ENCODE measurements around the gene HSD17B11. TPM values are rescaled to one million over a fixed set of nuclear protein-coding genes. Genes with fewer than 3 reads are reported as not detected.
A peak's percentile ranks its signal among the peaks of the same experiment; 100 is the strongest.
"Not testable (repeated sequence)": the region's sequence is repeated elsewhere in the genome, so short reads cannot be mapped to it uniquely, and the experiment has no call there.

HSD17B11 gene
- total RNA-seq, 1 donor from 2014 or later: 32.9 TPM

DNA sequence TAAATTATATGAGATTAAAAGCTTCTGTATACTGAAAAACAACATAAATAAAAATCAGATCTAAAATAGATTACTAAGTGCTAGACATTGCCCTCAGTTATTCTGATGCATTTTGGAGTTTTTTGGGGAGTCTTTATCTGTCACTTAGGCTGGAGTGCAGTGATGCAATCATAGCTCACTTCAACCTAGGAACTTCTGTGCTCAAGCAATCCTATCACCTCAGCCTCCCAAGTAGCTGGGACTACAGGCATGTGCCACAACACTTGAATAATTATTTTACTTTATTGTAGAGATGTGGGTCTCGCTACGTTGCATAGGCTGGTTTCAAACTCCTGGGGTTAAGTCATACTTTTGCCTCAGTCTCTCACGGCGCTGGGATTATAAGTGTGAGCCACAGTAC, 31.7 kb downstream of the HSD17B11 start:
- no peak for DNase-seq (ENCODE audit: low read depth in 2 of 2)

GRCh38 chr4:87356832-87357526, 34.0 kb downstream of the HSD17B11 start:
- DNase-seq (ENCODE audit: low read depth in 2 of 2): no peak

- no peak for DNase-seq (ENCODE audit: low read depth in 2 of 2)
Observed at GRCh38 chr4:87354168-87355102, 36.6 kb downstream of the HSD17B11 start.

GRCh38 chr4:87353592-87353991, 37.4 kb downstream of the HSD17B11 start:
- DNase-seq (ENCODE audit: low read depth in 2 of 2): peak; percentile 48 to 69

GRCh38 chr4:87345139-87345538, 45.8 kb downstream of the HSD17B11 start:
- DNase-seq (ENCODE audit: low read depth in 2 of 2): no peak

- DNase-seq (ENCODE audit: low read depth in 2 of 2): no peak
Observed at GRCh38 chr4:87342872-87343271, 48.1 kb downstream of the HSD17B11 start.

DNA sequence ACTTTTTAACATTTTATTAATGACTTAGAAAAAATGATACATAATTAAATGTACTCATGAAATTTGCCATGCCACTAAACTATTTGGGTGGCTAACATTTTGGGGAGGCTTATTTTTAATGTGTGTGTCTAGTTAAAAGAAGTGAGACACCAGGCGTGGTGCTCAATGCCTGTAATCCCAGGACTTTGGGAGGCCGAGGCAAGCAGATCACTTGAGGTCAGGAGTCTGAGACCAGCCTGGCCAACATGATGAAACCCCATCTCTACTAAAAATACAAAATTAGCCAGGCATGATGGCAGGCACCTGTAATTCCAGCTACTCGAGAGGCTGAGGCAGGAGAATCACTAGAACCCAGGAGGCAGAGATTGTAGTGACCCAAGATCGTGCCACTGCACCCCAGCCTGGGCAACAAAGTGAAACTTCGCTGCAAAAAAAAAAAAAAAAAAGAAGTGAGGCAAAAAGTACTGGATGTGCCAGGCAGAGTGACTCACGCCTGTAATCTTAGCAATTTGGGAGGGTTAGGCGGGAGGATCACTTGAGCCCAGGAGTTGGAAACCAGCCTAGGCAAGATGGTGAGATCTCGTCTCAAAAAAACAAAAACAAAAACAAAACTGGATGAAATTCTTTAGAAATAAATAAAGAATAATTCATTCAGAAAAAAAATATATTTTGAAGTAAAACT, 48.9 kb downstream of the HSD17B11 start:
- not testable (repeated sequence) for DNase-seq (ENCODE audit: low read depth in 2 of 2)

DNA sequence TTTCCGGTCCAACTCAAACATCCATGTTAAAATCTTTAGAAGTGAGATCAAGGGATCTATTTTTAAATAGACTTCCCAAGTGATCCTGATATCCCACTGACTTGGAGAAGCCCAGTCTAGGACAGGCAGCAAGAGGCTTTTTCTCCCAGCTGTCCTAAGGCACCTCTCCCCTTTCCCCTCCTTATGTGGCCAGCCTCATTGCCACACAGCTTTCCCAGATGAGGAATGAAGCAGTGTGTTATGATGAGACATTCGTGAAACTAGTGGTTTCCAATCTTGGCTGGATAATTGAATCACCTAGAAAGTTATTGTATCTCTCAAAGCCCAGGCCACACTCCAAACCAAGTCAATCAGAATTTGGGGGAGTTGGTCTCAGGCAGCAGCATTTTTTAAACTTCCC, 51.5 kb downstream of the HSD17B11 start:
- DNase-seq (ENCODE audit: low read depth in 2 of 2): no peak

GRCh38 chr4:87337361-87337760, 53.6 kb downstream of the HSD17B11 start:
- no peak for DNase-seq (ENCODE audit: low read depth in 2 of 2)

GRCh38 chr4:87333267-87333666, 57.7 kb downstream of the HSD17B11 start:
- no peak for DNase-seq (ENCODE audit: low read depth in 2 of 2)

GRCh38 chr4:87330761-87331160, 60.2 kb downstream of the HSD17B11 start:
- DNase-seq (ENCODE audit: low read depth in 2 of 2): no peak

DNA sequence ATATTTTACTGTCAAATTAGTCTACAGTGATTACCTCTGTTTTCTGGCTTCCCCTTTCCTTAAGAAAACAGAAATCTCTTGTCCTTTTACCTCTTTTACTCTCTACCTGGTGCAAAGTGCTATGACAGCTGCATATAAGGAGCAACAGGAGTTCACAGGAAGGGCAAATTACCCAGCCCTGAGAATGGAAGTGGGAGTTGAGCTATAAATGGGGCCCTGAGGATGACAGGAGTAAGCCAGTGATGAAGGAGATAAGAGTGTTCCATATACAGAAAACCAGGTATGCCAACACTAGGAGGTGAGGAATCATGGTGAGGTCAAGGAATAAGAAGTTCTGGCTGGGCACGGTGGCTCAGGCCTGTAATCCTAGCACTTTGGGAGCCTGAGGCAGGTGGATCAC, 63.9 kb downstream of the HSD17B11 start:
- no peak for DNase-seq (ENCODE audit: low read depth in 2 of 2)

DNA sequence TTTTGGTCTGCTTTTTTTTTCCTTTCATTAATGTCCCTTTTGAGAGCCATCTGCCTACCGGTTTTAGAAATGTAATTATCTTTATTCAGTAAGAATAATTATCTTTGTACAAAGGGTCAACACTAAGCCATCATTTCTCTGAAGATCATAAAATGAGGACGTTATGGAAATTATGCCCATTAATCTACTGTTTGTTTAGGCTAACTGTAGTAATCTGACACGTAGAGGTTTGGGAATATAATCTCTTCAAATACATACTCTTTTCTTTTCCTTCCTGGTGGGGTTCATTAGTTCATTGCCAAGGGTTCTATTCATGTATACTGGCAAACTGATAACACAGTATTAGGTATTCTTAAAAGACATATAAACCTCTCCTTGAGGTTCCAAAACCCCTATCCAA, 64.5 kb downstream of the HSD17B11 start:
- no peak for DNase-seq (ENCODE audit: low read depth in 2 of 2)

GRCh38 chr4:87322754-87323153, 68.2 kb downstream of the HSD17B11 start, which contains the start of gene HSD17B13:
Gene HSD17B13 (minus strand): TSS chr4:87322882. CDS start chr4:87322841, 41 bp downstream.
- DNase-seq (ENCODE audit: low read depth in 2 of 2): no peak

DNA sequence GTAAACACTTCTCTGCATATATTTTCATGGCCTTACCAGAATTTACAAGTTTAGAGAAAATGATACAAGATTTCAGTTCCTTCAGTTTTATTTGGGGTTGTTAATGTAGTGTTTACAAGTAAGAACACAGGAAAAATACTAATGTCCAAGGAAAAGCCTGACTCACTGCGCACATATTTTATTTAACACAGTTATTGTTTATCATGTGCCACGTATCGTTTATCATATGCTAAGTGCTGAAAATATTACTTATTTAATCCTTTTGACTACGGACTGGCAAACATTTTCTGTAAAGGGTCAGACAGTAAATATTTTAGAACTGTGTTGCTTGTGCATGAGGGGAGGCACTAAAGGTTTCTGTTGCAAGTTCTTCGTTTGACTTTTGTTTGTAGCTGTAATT, 69.1 kb downstream of the HSD17B11 start:
- DNase-seq (ENCODE audit: low read depth in 2 of 2): no peak

DNA sequence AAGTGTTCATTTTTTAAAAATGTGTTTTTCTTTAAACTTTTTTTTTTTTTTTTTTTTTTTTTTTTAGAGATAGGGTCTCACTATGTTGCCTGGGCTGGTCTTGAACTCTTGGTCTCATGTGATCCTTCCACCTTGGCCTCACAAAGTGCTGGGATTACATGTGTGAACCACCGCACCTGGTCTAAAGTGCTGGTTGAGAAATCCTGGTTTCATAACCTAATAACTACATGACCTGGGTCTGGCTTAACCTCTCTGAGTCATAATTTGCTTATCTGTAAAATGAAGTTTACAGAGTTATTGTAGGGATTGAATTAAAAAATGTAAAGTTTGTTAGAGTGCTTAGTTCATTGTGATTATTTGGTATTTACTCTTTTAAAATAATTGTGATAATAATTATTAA, 73.5 kb downstream of the HSD17B11 start:
- DNase-seq (ENCODE audit: low read depth in 2 of 2): no peak

DNA sequence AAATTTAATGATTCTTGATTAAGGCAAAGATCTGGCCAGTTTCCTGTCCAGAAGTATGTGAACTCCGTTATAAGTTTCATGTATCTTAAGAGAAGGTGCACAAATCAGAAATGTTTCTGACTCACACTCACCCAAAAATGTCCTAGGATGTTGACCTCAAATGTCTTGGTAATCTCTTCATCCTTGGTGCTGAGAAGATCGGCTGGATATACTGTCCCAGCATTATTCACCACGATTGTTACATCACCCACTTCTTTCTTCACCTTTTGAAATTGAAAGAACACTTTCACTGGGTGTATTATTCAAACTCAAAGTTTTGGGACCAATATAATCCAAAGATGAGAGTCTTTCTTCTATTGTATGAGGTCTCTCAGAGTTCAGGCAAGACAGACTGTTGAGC, 74.0 kb downstream of the HSD17B11 start:
- DNase-seq (ENCODE audit: low read depth in 2 of 2): no peak

DNA sequence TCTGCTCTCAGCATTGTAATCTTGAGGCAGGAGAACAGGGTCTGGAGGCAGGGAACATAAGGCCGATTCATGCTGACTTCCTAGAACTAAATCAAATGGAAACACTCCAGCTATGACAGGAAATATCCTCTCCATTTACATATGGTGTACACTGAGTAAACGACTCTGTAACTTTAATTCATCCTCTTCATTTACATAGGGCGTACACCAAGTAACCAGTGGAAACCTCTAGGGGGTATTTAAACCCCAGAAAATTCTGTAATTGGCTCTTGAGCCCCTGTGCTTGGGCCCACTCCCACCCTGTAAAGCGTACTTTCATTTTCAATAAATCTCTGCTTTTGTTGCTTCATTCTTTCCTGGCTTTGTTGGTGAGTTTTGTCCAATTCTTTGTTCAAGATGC, 76.0 kb downstream of the HSD17B11 start:
- peak in 1 of 2 donors; percentile 9 for DNase-seq (ENCODE audit: low read depth in 2 of 2)

DNA sequence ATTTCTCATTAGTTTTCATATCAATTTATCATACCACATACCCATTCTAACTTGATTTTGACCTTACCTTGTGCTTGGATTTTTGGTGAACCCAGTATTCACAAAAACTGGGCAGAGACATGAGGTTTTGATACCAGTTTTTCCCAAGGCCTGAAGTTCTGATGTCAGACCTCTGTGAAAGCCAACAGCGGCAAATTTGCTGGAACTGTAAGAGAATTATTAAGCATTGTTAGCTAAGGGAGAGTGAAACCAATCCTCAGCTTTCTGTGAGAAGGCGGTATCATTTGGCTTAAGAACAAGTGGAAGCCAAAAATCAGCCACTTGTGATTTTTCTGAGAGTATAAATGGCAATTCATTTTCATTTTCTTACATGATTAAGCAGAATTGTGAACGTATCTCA, 77.2 kb downstream of the HSD17B11 start:
- DNase-seq (ENCODE audit: low read depth in 2 of 2): no peak

- no peak for DNase-seq (ENCODE audit: low read depth in 2 of 2)
Observed at GRCh38 chr4:87311684-87312083, 79.3 kb downstream of the HSD17B11 start.

GRCh38 chr4:87310691-87311335, 80.2 kb downstream of the HSD17B11 start:
- DNase-seq (ENCODE audit: low read depth in 2 of 2): no peak

DNA sequence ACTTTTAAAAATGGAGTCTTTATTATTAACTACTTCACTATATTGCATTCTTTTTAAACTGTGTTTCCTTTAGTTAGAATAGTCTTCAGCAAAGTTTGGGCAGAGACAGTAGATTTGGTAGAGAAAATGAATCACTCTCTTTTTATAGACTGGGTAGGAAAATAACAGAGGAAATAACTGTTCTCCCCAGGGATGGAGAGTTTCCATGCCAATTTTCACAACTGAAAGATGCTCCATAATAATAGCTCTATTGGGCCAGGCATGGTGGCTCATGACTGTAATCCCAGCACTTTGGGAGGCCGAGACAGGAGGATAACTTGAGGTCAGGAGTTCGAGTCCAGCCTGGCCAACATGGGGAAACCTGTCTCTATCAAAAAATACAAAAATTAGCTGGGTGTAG, 81.4 kb downstream of the HSD17B11 start:
- peak in 1 of 2 donors; percentile 47 for DNase-seq (ENCODE audit: low read depth in 2 of 2)
